RWPE1 (cell line): ENCODE results near the gene RIPK3.

Source experiments
- CTCF ChIA-PET: fragments of 350-600 bp; sonication (Branson Sonifier 250); formaldehyde crosslinking; extraction: SDS; loops from one replicate; lab custom pipeline; 2021; lab: Yijun Ruan, JAX
- POLR2A ChIA-PET: fragments of 400-600 bp; formaldehyde crosslinking; extraction: SDS; loops from one replicate; lab custom pipeline; 2020; ENCODE audit warnings: antibody characterized with exemption; ENCODE audit not compliant: low non-redundant PET; lab: Yijun Ruan, JAX
- DNase-seq: peaks from one replicate; pipeline ENCODE4 v3.0.0; 2012; ENCODE audit warnings: low spot score
- H3K27ac ChIP-seq: fragments of 450-650 bp; 2 replicates; pipeline ENCODE4 v1.5.1; 2017
- TF ChIP-seq, protein P1 (sequence below): fragments of 450-650 bp; conservative IDR thresholded peaks from 2 replicates; pipeline ENCODE4 v1.5.1; 2017; ENCODE audit warnings: low read depth, mild to moderate bottlenecking

The RIPK3 gene

DNA sequence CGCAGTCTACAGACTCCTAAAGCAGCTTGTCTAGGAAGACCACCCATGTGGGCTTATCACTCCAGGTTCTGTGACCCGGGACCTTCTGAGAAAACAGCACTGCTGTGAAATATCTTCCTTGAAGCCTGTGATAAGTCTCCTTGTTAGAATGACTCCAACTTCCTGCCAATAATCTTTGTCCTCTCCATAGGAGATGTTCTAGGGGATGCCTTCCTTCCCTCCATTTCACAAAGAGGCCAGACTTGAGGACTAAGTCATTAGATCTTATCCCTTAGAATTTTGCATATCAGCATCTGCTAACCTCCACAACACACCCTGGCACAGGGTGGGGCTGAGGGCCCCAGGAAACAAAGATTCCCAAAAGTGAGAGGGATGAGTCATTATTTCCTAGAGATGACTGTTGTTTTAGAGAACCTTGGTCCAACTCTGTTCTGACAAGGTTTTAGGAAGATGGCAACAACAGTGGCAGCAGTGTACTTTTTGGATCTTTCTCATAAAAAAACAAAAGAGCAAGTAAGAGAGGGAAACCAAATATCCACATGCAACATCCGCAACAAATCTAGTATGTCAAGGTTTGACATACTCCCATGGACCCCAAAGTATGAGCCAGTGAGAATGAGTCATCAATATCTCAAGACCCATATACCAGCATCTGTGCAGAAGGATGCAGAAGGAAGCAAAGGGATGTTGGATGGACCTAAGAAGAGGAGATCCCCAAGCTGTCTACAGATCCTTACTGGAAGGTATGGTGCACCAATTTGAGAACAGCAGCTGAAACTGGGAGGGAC is 22.5 kb downstream of the RIPK3 start:
- H3K27ac ChIP-seq = peak overlapping the region; percentile 98
- POLR2A ChIA-PET = no interaction called here
- DNase-seq = peak; percentile 79
- CTCF ChIA-PET = interaction anchor here (0.7 to 1.4 kb wide), 3 partner anchors 10 to 114 kb away, joined by 4 read pairs; no protein-coding TSS in a partner anchor
- TF ChIP-seq, protein P1, sequence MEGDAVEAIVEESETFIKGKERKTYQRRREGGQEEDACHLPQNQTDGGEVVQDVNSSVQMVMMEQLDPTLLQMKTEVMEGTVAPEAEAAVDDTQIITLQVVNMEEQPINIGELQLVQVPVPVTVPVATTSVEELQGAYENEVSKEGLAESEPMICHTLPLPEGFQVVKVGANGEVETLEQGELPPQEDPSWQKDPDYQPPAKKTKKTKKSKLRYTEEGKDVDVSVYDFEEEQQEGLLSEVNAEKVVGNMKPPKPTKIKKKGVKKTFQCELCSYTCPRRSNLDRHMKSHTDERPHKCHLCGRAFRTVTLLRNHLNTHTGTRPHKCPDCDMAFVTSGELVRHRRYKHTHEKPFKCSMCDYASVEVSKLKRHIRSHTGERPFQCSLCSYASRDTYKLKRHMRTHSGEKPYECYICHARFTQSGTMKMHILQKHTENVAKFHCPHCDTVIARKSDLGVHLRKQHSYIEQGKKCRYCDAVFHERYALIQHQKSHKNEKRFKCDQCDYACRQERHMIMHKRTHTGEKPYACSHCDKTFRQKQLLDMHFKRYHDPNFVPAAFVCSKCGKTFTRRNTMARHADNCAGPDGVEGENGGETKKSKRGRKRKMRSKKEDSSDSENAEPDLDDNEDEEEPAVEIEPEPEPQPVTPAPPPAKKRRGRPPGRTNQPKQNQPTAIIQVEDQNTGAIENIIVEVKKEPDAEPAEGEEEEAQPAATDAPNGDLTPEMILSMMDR = no peak

GRCh38 chr14:24316597-24316950 is 23.2 kb downstream of the RIPK3 start:
- ChIA-PET CTCF (interaction anchor here (0.9 kb wide), 1 partner anchor 11 kb away, joined by 4 read pairs; no protein-coding TSS in a partner anchor), POLR2A (no interaction called here)
- TF ChIP-seq, protein P1 = no peak
- peak overlapping the region; percentile 98 for H3K27ac ChIP-seq
- DNase-seq = no peak

DNA sequence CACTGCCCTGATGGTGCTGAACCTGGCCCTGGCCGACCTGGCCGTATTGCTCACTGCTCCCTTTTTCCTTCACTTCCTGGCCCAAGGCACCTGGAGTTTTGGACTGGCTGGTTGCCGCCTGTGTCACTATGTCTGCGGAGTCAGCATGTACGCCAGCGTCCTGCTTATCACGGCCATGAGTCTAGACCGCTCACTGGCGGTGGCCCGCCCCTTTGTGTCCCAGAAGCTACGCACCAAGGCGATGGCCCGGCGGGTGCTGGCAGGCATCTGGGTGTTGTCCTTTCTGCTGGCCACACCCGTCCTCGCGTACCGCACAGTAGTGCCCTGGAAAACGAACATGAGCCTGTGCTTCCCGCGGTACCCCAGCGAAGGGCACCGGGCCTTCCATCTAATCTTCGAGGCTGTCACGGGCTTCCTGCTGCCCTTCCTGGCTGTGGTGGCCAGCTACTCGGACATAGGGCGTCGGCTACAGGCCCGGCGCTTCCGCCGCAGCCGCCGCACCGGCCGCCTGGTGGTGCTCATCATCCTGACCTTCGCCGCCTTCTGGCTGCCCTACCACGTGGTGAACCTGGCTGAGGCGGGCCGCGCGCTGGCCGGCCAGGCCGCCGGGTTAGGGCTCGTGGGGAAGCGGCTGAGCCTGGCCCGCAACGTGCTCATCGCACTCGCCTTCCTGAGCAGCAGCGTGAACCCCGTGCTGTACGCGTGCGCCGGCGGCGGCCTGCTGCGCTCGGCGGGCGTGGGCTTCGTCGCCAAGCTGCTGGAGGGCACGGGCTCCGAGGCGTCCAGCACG is 23.8 kb downstream of the RIPK3 start:
- ChIA-PET CTCF (interaction anchor here (0.9 kb wide), 1 partner anchor 11 kb away, joined by 4 read pairs; no protein-coding TSS in a partner anchor), POLR2A (no interaction called here)
- H3K27ac ChIP-seq = peak overlapping the region; percentile 98
- TF ChIP-seq, protein P1 = no peak
- DNase-seq = no peak

- ChIA-PET CTCF (no interaction called here), POLR2A (no interaction called here)
Measured at GRCh38 chr14:24315243-24315806, 24.5 kb downstream of the RIPK3 start.

GRCh38 chr14:24314377-24315193 is 25.2 kb downstream of the RIPK3 start:
- CTCF ChIA-PET = interaction anchor here (0.6 to 1.2 kb wide), 2 partner anchors 23 to 67 kb away, joined by 3 read pairs; no protein-coding TSS in a partner anchor
- no peak for DNase-seq
- POLR2A ChIA-PET = no interaction called here
- TF ChIP-seq, protein P1 = no peak
- H3K27ac ChIP-seq = peak overlapping the region; percentile 98

More at GRCh38 chr14:24315243-24315806, 24.5 kb downstream of the RIPK3 start:
- no peak for DNase-seq
- H3K27ac ChIP-seq = peak overlapping the region; percentile 98
- TF ChIP-seq, protein P1 = no peak
